ENCODE measurements around the gene RNF220.
"Not testable (repeated sequence)": the region's sequence is repeated elsewhere in the genome, so short reads cannot be mapped to it uniquely, and the experiment has no call there.

RNF220 gene

GRCh38 chr1:44698138-44698537, 293.1 kb downstream of the RNF220 start:
- no peaks in the 10 kb centered on the region for H3K36me3 ChIP-seq (replicated peaks)
- H3K27ac ChIP-seq: no peak overlapping the region
- TF ChIP-seq CTCF (IDR thresholded peaks at IDR 0.05; ENCODE audit: low read depth, low read length, missing control alignments): no peak
- no peak for DNase-seq
- H3K4me3 ChIP-seq (ENCODE audit: low read depth, low read length): no peak overlapping the region
- in situ Hi-C loops (cut with HindIII; ENCODE audit: low pct_ligation_motif_present, low sequenced_read_pairs): no loop called here
- H3K27me3 ChIP-seq (replicated peaks): no peaks in the 10 kb centered on the region

GRCh38 chr1:44699375-44699774, 294.3 kb downstream of the RNF220 start:
- H3K4me3 ChIP-seq (ENCODE audit: low read depth, low read length); in situ Hi-C loops (cut with HindIII; ENCODE audit: low pct_ligation_motif_present, low sequenced_read_pairs); H3K36me3 ChIP-seq (replicated peaks); H3K27me3 ChIP-seq (replicated peaks); DNase-seq; H3K27ac ChIP-seq: not testable (repeated sequence)

- no peak overlapping the region for H3K4me3 ChIP-seq (ENCODE audit: low read depth, low read length)
- H3K27ac ChIP-seq: no peak overlapping the region
- DNase-seq: no peak
- H3K27me3 ChIP-seq (replicated peaks): no peaks in the 10 kb centered on the region
- H3K36me3 ChIP-seq (replicated peaks): no peaks in the 10 kb centered on the region
- TF ChIP-seq CTCF (IDR thresholded peaks at IDR 0.05; ENCODE audit: low read depth, low read length, missing control alignments): no peak
- in situ Hi-C loops (cut with HindIII; ENCODE audit: low pct_ligation_motif_present, low sequenced_read_pairs): no loop called here
Observed at GRCh38 chr1:44700573-44700972, 295.5 kb downstream of the RNF220 start.

GRCh38 chr1:44701141-44701573, 296.1 kb downstream of the RNF220 start:
- Histone ChIP-seq H3K27ac (no peak overlapping the region), H3K36me3 (replicated peaks) (no peaks in the 10 kb centered on the region), H3K27me3 (replicated peaks) (no peaks in the 10 kb centered on the region), H3K4me3 (ENCODE audit: low read depth, low read length) (no peak overlapping the region)
- no peak for DNase-seq
- in situ Hi-C loops (cut with HindIII; ENCODE audit: low pct_ligation_motif_present, low sequenced_read_pairs): no loop called here
- no peak for TF ChIP-seq CTCF (IDR thresholded peaks at IDR 0.05; ENCODE audit: low read depth, low read length, missing control alignments)
